Colon (tissue), 2 donors: Measurements from ENCODE around the gene COMMD10.

ENCODE experiments used
- FAIRE-seq: peaks from 2 replicates; lab custom pipeline; 2012; peaks lifted over from hg19 to GRCh38; lab: Jason Lieb, UNC
- donor health status: control.
- donor health status: control.

Gene COMMD10

DNA sequence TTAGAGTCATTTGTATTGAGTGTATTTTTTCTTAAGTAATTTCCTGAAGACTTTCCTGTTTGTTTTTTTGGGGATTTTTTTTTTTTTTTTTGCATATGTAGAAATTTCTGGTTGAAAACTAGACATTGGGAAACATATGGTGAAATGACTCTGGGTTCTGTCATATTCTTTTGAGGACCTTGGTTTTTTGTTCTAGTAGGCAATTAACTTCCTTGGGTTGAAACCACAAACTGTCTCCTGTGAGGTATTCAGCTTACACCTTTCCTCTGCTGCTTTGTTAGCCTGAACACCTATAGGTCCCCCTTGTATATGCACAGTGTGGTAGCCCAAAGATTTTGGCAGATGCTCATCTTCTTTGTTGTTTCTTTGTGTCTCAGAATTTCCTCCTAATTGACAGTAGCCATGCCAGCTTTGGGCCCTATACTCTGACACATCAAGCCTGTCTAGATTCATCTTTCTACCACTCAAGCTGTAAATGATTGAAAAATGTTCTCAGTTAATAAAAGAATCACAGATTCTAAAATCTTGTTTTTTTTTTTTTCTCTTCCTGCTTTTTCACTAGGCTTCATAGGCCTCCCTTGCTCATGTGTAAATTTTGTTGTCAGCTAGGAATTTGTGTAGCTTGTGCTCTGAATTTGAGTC, 140.6 kb downstream of the COMMD10 start:
- FAIRE-seq, result no peak

DNA sequence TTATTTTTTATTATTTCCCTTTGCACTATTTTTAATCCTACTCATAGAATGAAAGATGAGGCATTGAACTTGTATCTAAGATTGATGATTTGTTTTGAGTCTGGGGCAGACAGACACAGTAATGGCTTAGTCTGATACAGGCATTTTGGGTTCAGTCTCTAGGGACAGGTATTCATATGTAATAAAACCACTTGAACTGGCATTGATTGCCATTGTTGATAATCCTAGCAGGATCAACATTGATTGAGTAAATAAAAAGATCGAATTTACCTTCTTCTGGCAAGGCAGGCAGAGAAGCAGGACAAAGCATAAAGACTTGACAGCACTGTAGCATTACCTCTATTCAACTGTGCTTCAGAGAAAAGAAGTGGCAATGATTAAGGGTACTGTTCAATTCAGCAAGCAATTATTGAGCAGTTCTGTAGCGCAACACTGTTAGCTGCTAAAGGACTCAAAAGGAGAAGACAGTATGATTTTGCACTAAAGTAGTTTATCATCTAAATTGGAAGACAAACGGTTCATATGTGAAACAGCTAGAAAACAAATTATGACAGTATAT, 144.4 kb downstream of the COMMD10 start:
- FAIRE-seq, result no peak

DNA sequence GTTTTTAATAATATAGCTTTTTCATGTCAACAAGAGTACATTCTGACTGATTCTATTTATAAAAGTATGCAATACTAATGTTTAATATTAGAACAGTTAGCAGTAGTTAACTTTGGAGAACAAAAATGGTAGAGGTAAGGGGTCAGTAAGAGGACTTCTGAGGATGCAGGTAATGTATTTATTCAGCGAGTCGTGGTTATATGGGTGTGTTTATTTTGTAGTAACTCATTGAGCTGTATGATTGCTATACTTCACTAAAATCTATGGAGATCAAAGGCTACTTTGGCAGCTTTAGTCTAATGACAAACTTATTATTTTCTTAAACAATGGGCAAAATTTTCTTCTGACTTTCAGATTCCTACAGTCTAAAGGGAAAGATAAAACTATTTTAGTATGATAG, 146.5 kb downstream of the COMMD10 start:
- FAIRE-seq, result no peak

DNA sequence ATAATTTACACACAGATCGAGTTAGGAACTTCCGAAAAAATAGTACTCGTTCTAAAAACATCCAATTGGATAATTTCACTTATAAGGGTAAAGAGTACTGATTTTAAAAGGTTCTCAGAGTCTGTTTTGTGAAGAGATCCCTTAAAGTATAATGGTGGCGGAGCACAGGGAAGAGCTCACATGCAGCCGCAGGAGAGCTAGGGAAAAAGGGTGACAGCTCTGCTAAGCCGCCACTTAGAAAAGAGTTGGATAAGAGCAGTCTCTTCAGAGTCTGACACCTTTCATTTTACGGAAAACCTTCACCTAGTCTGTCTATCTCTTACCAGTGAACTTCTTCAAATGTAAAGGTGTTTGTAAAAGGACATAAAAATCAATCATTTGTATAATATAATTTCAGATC, 149.9 kb downstream of the COMMD10 start:
- no peak for FAIRE-seq

DNA sequence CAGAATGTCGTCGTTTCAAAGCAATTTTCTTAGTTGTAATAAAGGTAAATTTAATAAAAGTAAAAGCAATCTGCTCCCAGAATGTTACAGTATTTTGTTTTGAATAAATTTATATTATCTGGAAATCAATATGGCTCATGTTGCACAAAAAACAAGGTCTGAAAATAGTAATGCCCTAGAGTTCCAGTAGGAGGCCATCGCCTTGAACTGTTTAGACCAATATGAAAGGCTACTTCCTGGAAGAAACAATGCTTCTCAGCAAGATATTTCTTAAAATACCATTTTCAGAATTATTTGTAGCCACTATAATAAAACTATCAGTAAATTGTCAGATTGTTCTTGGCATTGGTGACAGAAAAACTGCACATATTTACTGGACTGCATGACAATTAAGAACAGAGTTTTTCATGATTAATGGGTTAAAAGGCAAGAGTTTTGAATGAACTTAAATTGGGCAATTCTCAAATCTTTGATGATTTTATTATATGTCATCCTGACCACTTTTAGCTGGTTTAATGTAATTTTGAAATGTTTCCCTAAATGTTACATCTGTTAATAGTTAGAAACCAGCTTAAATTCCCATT, 153.2 kb downstream of the COMMD10 start:
- FAIRE-seq, result no peak

DNA sequence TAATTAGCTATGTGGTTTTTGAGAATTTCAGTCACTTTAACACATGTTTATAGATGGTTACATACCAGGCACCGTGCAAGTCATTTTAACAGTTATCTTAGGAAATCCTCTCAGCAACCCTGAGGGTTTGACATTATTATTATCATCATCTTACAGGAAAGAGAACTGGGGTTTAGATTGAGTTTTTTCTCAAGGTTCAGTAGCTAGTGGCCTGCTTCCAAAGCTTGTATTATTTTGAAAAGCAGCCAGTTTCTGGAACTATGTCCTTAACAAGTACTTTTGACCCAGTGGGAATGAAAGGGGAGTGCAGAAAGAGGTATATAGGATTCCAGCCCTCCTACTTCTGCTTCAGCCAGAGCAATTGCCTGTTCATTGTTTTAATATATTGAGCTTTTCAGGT, 157.5 kb downstream of the COMMD10 start:
- FAIRE-seq, result no peak

DNA sequence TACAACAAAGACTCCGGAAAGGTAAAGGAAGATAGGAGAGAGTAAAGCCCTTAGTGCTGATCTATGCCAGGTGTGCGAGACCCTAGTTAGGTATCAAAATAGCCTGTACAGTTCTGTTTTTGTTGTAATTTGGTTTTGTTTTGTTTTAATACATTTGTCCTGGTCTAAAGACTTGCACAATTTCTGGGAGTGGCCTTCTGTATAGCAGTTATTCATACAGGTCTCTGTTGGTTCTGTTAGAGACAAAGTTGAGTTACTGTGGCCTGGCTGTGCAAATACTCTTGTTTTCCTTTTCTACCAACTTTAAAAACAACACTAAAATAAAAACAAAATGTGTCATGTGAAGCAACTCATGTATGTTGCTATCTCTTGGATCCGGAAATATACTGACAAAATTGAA, 163.6 kb downstream of the COMMD10 start:
- no peak for FAIRE-seq

DNA sequence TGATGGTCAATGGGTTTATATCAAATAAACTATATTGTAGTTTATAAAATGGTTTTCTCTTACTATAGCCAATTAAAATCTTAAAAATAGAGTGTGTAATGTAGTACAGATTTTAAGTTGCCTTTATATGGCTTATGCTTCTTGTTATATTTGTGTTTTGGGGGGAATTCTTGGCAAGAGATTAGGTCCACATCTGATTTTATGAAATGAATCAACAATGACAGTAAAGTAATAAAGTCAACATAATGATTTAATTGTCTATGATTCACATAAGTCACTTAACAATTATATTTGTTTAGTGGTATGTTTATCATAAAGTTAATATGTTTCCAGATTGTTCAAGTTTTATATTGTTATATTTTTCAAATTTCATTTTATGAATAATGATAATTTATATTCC, 164.8 kb downstream of the COMMD10 start:
- FAIRE-seq, result peak; percentile 77

DNA sequence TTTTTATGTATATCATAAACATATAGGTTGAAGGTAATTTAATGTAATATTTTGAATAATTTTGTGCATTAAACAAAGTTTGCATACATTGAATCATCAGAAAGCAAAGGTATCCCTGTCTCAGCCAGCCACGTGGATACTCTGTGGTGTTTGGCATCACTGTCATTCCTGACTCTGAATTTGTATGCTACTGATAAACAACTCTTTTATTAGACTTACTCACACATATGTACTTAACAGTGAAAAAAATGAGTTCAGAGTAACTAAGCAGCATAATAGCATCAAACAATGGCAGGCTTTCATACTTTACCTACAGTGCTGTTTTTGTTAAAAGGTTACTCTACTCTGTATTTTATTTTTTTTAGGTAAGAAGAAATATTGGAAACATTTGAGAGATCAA, 171.9 kb downstream of the COMMD10 start:
- no peak for FAIRE-seq

DNA sequence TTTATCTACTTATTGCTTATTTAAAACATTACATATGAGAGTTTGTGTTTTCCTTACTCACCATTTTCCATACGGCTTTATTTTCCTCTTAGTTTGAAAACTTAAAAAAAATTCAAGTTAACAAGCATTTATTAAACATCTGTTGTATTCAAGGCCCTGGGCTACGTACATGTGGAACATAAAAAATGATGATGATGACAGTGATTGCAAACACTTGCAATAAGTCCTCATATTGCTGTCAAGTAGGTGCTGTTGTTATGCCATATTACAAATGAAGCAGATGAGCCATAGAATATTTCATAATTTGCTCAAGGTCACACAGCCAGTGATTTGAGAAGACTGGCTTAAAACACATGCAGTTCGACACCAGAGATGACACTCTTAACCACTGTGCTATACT, 180.6 kb downstream of the COMMD10 start:
- FAIRE-seq, result no peak

DNA sequence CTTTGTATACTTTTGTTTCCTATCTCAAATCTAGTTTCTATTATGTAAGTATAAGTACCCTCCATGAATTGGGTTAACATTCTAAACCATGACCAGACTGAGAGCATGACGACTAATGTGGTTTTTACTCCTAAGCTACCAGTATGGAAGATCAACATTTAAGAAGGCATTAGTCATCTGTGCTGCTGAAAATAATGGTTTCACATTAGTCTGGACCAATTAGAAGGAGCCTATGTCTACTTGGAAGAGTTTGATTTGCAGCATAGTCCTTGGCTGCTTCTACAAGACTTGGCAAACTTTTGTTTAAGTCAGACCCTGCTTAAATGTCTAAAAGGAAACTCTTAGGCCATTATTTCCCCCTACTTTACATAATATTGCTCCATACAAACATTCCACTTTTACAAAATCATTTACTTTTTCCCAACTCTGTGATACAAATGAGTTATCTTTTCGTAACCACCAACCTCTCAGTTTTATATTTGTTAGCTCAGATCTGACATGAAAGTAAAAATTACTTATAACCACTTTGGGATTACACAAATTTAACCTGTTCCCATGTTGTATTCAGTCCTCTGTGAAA, 186.7 kb downstream of the COMMD10 start:
- FAIRE-seq, result no peak

DNA sequence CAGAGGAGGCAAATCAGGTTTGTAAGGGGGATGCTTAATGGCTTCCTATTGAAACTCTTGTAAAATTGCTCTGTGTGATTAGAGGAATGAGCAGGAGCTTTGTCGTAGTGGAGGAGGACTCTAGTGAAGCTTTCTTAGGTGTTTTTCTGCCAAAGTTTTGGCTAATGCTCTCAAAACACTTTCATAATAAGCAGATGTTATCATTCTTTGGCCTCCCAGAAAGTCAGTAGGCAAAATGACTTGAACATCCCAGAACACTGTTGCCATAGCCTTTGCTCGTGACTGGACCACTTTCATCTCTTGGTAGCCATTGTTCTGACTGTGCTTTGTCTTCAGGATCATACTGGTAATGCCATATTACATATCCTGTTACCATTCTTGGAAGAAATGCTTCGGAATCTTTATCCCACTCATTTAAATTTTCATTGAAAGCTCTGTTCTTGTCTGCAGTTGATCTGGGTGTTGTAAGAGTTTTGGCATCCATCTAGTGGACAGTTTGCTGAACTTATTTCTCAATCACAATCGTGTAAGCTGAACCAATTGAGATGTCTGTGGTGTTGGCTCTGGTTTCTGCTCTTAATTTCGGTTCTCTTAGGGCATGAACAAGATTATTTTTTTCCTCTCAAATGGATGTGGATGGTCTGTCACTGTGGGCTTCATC, 187.6 kb downstream of the COMMD10 start:
- FAIRE-seq, result no peak

DNA sequence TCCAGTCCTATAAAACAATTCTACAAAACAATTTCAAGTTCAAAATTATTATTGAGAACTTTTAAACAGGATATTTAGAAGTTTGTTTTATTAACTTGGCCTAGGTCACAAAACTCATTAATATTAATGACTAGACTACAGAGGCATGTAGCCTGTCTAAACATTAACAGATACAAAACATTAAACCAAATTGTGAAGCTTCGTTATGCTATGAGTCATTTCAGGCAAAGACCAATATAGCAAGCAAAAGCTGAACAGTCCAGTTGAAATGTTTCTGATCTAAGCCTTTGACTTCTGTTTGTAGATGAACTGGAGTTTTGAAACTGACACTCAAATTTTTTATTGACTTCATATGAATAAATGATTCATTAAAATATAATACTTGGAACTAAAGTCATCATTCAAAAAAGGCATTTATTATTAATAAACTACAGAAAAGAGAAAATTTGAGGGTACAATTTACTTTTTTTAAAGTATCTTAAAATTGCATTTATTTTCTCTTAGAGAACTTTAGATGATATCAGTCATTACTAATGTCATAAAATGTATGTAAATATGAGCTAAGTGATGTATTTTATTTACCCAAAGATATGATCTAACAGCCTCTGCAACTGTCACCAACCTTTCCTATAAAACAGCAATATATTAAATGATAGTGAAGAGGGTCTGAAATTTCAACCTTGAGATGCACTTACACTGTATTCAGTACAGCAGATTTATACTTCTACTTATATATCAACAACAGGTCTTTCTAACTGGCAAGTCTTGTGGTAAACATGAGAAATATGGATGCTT, 188.8 kb downstream of the COMMD10 start:
- FAIRE-seq, result peak; percentile 36

DNA sequence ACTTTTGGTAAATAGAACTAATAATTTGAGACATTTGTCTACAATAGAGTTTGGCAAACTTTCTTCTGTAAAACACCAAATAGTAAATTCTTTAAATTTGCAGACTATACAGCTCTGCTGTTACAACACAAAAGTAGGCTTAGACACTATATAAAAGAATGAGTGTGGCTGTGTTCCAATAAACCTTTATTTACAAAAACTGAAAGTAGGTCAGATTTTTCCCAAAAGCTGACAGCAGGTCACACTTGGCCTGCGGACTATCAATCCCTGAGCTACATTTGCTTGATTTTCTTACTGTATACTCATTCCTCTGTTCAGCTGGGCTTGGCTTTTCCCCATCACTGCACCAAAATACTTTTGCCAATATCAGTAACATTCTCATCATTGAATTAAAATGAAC, 189.4 kb downstream of the COMMD10 start:
- FAIRE-seq, result no peak

DNA sequence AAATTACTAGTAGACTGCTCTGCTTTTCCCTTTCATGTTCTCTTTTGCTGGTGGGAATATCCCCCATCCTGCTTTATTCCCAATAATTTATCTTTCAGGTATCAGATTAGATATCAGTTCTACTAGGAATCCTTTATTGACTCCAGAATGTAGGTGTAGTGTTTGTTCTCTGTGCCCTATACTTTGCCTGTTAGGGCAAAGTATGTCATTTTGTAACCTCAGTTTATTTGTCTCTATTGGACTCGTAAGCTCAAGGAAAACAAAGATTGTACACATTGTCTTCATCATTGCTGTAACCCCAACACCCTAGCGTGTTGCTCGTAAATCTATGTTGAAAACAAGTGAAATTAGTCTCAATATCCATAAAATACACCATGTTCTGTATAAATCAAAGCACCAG, 190.5 kb downstream of the COMMD10 start:
- FAIRE-seq, result no peak

DNA sequence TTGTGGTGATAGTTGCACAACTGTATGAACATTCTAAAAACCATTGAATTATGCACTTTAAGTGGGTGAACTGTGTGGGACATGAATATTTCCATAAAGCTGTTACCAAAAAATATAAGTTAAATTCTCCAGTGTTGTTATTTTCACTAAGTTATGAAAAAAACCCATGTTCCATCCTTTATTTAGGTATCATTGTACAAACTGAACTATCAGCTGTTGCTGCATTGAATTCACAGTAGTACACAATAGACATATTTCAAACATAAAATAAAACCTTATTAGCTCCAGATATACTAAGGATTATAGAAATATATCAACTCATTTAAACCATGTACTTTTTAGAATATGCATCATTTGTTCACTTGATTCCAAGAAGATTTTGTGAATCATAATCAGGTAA, 192.1 kb downstream of the COMMD10 start:
- FAIRE-seq, result no peak

DNA sequence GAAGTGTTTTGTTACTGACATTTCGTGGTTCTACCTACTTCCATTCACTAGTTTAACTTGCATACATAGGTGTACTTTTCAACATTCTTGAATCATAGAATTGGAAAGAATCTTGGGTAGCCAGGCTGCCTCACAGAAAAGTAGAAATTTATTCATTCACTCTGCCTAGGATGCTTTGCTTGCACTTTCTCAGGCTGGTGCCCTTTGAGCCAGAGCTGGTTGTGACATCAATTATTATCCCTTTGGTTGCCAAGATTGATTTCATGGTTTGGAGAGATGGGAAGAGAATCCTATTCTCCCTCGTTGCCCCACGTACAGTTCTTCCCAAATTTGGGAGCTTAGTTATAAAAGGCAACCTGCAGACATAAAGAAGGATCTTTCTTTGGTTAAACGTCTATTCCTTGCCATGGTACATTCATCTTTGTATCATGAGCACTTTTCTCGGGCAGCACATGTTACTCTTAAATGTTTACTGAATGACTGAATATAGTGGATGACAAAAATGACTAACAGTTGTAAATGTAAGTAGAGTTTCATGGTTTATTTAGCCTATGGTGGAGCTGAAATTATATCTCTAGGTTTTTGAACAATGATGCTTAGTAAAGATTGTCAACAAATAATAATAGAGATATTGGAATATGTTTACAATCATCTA, 195.5 kb downstream of the COMMD10 start:
- FAIRE-seq, result no peak

DNA sequence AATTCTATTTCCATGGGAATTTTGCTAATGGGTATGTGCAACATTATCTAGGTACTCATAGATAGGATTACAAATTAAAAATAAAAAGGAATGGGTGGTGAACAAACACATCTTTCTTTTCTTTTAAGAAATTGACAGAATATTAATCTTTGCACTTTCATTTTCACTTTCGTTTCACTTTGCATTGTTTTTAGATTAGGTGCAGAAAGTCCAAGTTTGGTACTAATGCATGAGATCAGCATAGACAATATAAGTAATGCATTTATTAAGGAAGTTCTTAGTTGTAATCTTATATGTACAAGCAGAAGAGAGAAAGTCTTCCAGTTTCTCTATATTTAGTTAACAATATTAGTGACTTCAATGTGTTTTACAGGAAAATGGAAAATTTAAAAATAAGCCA, 196.5 kb downstream of the COMMD10 start:
- FAIRE-seq, result no peak

DNA sequence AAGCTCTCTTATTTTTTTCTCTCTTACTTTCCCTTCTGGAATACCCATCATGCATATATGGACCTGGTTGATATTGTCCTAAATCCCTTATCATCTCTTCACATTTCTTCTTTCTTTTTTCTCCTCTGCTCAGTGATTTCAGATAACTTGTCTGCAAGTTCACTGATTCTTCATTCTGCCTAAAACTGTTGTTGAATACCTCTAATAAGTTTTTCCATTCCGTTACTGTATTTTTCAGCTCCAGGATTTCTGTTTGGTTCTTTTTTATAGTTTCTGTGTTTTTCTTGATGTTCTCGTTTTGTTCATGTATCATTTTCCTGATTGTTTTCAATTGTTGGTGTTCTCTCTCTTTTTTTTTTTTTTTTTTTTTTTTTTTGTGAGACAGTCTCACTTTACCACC, 203.7 kb downstream of the COMMD10 start:
- FAIRE-seq, result no peak

DNA sequence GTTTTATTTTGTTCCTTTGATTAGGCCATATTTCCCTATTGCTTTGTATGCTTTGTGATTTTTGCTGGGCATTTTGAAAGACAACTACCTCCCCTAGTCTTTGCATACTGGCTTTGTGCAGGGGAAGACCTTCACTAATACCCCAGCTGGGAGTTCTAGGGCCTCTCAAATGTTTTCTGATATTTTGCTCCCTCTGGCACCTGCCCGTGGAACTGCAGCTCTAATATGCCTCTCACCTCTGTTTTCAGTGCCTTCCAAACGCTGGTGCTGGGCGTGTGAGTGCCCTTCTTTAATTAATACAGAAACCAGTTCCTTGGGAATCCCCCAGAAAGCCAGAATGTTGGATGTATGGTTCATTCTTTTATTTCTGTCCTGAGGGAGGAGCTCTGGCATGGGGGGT, 204.5 kb downstream of the COMMD10 start:
- FAIRE-seq, result no peak

DNA sequence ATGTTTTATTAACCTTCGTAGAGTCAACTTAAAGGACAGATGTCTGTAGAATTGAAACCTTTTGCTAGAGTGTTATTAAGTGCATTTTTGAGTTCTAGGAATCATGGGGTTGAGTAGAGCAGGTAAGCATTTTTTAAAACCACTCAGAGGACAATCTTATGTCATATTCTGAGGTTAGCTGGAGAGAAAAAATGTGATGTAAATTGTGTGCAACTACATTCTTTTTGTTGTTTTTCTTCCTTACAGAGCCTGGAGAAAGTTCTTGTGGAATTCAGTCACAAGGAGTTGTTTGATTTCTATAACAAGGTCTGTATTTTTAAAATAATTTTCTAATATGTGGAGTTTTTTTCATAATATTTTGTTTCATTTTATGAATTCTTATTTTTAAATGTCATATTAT, 206.4 kb downstream of the COMMD10 start:
- FAIRE-seq, result peak; percentile 66

DNA sequence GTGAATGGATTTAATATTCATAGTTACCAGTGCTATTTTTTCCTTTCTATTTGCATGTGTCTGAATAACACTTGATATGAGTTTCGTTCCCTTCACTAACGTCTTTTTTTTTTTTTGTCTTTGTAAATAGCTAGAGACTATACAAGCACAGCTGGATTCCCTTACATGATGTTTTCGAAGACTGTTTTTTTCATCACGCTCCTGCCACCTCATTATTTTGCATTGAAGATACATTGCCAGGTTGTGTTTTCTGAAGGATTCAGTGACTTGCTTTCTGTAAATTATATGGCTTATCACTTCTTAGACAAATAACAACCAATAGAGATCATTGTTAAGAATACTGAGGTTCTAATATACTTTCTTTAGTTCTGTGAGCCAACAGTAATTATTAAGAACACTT, 207.5 kb downstream of the COMMD10 start:
- no peak for FAIRE-seq
